K562 (cell line): ENCODE results near the gene MACROD2. TPM values are rescaled to one million over a fixed set of nuclear protein-coding genes. Genes with fewer than 3 reads are reported as not detected.

Experiments used
- ATAC-seq: fragments of 200-7000 bp; cut with Tn5 transposase; 3 replicates; pipeline ENCODE4 v1.9.1; 2020; ENCODE audit warnings: moderate library complexity
- BruUV-seq: library from RNA; stranded (reverse); fragments of 400-500 nt; replicated peaks from 2 replicates; lab custom pipeline; 2021; lab: Mats Ljungman, UMichigan
- CTCF ChIA-PET: fragments of 300-600 bp; formaldehyde crosslinking; extraction: SDS; loops from one replicate; lab custom pipeline; 2021; ENCODE audit warnings: low intra/inter-chr PET ratio; lab: Yijun Ruan, JAX
- POLR2A ChIA-PET: fragments of 300-600, 350-650 bp; sonication (Branson Sonifier 250); formaldehyde crosslinking; extraction: SDS; loops from one replicate; lab custom pipeline; 2021; ENCODE audit warnings: antibody characterized with exemption, inconsistent platforms; lab: Yijun Ruan, JAX
- DNase-seq, 4 experiments: peaks; one replicate each; pipeline versions ENCODE4 v3.0.0 to v3.0.0-alpha.2; 2011 to 2018; ENCODE audit warnings: low spot score in 3 of 4, mixed read lengths in 3 of 4; ENCODE audit errors: extremely low read depth in 1 of 4
- FAIRE-seq: peaks from 2 replicates; lab custom pipeline; 2011; peaks lifted over from hg19 to GRCh38; lab: Jason Lieb, UNC
- H2AFZ ChIP-seq: 2 replicates; pipeline ENCODE4 v1.6.0; 2011; ENCODE audit warnings: low read depth, low read length, control low read depth, inconsistent platforms
- H3K27ac ChIP-seq: fragments of 200-600 bp; 3 replicates; pipeline ENCODE4 v1.8.0; 2011; ENCODE audit warnings: low read depth, mild to moderate bottlenecking, control low read depth, inconsistent platforms, low read length, moderate library complexity, mixed read lengths; ENCODE audit errors: extremely low read depth
- H3K27me3 ChIP-seq, 2 experiments: fragments of 300-600 bp in 1 of 2; 2 replicates in 1 of 2; 3 replicates in 1 of 2; pipeline versions ENCODE4 v1.6.0 to v1.8.0; 2011; ENCODE audit warnings: inconsistent platforms in 2 of 2, low read length in 2 of 2, mild to moderate bottlenecking in 1 of 2, mixed read lengths in 1 of 2, moderate library complexity in 1 of 2; ENCODE audit not compliant: control insufficient read depth in 2 of 2, insufficient read depth in 2 of 2
- H3K36me3 ChIP-seq: fragments of 300-600 bp; 3 replicates; pipeline ENCODE4 v1.8.0; 2011; ENCODE audit warnings: mild to moderate bottlenecking, low read length, inconsistent platforms; ENCODE audit not compliant: control insufficient read depth, insufficient read depth
- H3K4me1 ChIP-seq, 2 experiments: fragments of 200-600 bp in 1 of 2; replicated peaks in 1 of 2; 2 replicates in 1 of 2; 3 replicates in 1 of 2; pipeline versions ENCODE4 v1.5.1 to v1.8.0; 2011; ENCODE audit warnings: inconsistent platforms in 2 of 2, low read length in 2 of 2, mild to moderate bottlenecking in 1 of 2, mixed read lengths in 1 of 2, moderate library complexity in 1 of 2; ENCODE audit not compliant: control insufficient read depth in 2 of 2, insufficient read depth in 2 of 2
- H3K4me2 ChIP-seq: 2 replicates; pipeline ENCODE4 v1.6.1; 2011; ENCODE audit warnings: low read length, control low read depth, inconsistent platforms, mixed read lengths; ENCODE audit not compliant: insufficient read depth
- H3K4me3 ChIP-seq: fragments of 200-600 bp; sonication (generic), shearing (Covaris generic); 2 replicates; pipeline ENCODE4 v1.5.1; 2016; ENCODE audit warnings: control low read depth, inconsistent platforms
- H3K79me2 ChIP-seq: fragments of 200-600 bp; 3 replicates; pipeline ENCODE4 v1.8.0; 2011; ENCODE audit warnings: low read length, inconsistent platforms; ENCODE audit not compliant: control insufficient read depth, insufficient read depth
- H3K9ac ChIP-seq, 2 experiments: 2 replicates each; pipeline versions ENCODE4 v1.6.0 to v1.6.1; 2011; ENCODE audit warnings: low read depth in 2 of 2, low read length in 2 of 2, control low read depth in 1 of 2, inconsistent platforms in 1 of 2, mild to moderate bottlenecking in 1 of 2, mixed read lengths in 1 of 2; ENCODE audit not compliant: insufficient read depth in 1 of 2
- H3K9me1 ChIP-seq: one replicate; pipeline ENCODE4 v1.6.0; 2011; ENCODE audit warnings: inconsistent platforms, mild to moderate bottlenecking, low read length, moderate library complexity; ENCODE audit not compliant: control insufficient read depth, insufficient read depth
- H3K9me3 ChIP-seq: replicated peaks from 2 replicates; pipeline ENCODE4 v1.5.1; 2011; ENCODE audit warnings: low read depth, low read length, inconsistent platforms; ENCODE audit not compliant: control insufficient read depth, insufficient read depth
- H4K20me1 ChIP-seq: replicated peaks from 2 replicates; pipeline ENCODE4 v1.6.1; 2011; ENCODE audit warnings: low read length, inconsistent platforms, mixed read lengths; ENCODE audit not compliant: control insufficient read depth, insufficient read depth
- GATAD2B ChIP-seq: fragments of 450-650 bp; IDR thresholded peaks from 2 replicates; pipeline ENCODE4 v1.6.1; 2017; ENCODE audit warnings: mild to moderate bottlenecking, borderline replicate concordance
- GTF3C2 ChIP-seq: IDR thresholded peaks from 3 replicates; pipeline ENCODE4 v1.6.1; 2011; ENCODE audit warnings: borderline replicate concordance, mild to moderate bottlenecking, moderate library complexity; ENCODE audit not compliant: insufficient read length; ENCODE audit errors: extremely low read depth
- PATZ1 ChIP-seq: fragments of 250-450 bp; sonication (Bioruptor Pico); IDR thresholded peaks from 2 replicates; pipeline ENCODE4 v1.5.0; 2020; ENCODE audit warnings: mild to moderate bottlenecking, borderline replicate concordance
- POLR3G ChIP-seq: IDR thresholded peaks from 2 replicates; pipeline ENCODE4 v1.6.1; 2011; ENCODE audit not compliant: insufficient read length, insufficient replicate concordance; ENCODE audit errors: extremely low read depth
- SREBF2 ChIP-seq: sonication (generic); formaldehyde crosslinking; IDR thresholded peaks from 2 replicates; pipeline ENCODE4 v1.4.0; 2020; ENCODE audit warnings: mild to moderate bottlenecking, missing genetic modification reagents
- THAP7 ChIP-seq: fragments of 250-450 bp; sonication (Bioruptor Pico); IDR thresholded peaks from 2 replicates; pipeline ENCODE4 v1.5.0; 2021
- ZNF354B ChIP-seq: fragments of 250-450 bp; sonication (Bioruptor Pico); IDR thresholded peaks from 2 replicates; pipeline ENCODE4 v1.4.0; 2020
- WGBS: fragments of 100-300 bp; shearing (Covaris generic); methylation state at CpG from one replicate; pipeline ENCODE4 v1.1.6; 2016; ENCODE audit warnings: low coverage, mixed read lengths; ENCODE audit not compliant: insufficient coverage; ENCODE audit errors: missing lambda C conversion rate; 5-methylcytosine and 5-hydroxymethylcytosine counted together
- in situ Hi-C: fragments of 300-500 bp; cut with MboI; formaldehyde crosslinking; loops from 4 replicates; pipeline ENCODE4 v1.15.0; 2018; ENCODE audit warnings: inconsistent platforms, mixed read lengths
- intact Hi-C: fragments of 100-400 bp; cut with micrococcal nuclease; formaldehyde crosslinking; loops from 2 replicates; pipeline ENCODE4 v1.14.2; 2022
- polyA plus RNA-seq, 8 experiments: library from polyadenylated mRNA; depleted of rRNA in 4 of 8; stranded (reverse) in 5 of 8; unstranded in 3 of 8; fragments of >200 nt; fragmentation: Nextera tagmentation in 2 of 8; fragmentation: Illumina TruSeq in 1 of 8; extraction: Ambion mirVana in 2 of 8; extraction: Trizol in 1 of 8; gene quantifications; 2 replicates each; pipeline versions ENCODE4 v1.2.1 to v1.2.3, GENCODE V29; 2011 to 2014; ENCODE audit warnings: inconsistent platforms in 1 of 8, missing spikeins in 1 of 8
- total RNA-seq, 7 experiments: library from RNA; depleted of rRNA in 6 of 7; stranded (reverse); fragments of >200 nt in 6 of 7; fragmentation: Illumina TruSeq in 2 of 7; extraction: Trizol in 2 of 7; gene quantifications; 2 replicates each; pipeline versions ENCODE4 v1.2.1 to v1.2.3, GENCODE V29; 2011 to 2021; ENCODE audit warnings: low replicate concordance in 1 of 7

Gene MACROD2
- total and polyA plus RNA-seq, 9 of the 15 experiments (the other 6 are each of a cell fraction or from before 2014, with no cell fraction given), result not detected

- no peaks in the 10 kb centered on the region for H3K9me3 ChIP-seq
- TF ChIP-seq ZNF354B (CRISPR knock-in tag), result no peak
- no peak for TF ChIP-seq GATAD2B
- no peak for TF ChIP-seq SREBF2 (CRISPR knock-in tag)
- no peak for TF ChIP-seq PATZ1
- TF ChIP-seq POLR3G, result no peak
- TF ChIP-seq THAP7 (CRISPR knock-in tag), result no peak
- no peak for TF ChIP-seq GTF3C2
- TF ChIP-seq, all 486 proteins: peak for 0
- FAIRE-seq (no peak), DNase-seq (no peak), ATAC-seq (no peak)
- no peak overlapping the region for H3K27ac ChIP-seq
- no peaks in the 10 kb centered on the region for H3K9me1 ChIP-seq
- H3K4me3 ChIP-seq, result no peak overlapping the region
- no peaks in the 10 kb centered on the region for H3K79me2 ChIP-seq
- intact Hi-C loops, result no loop called here
- H3K27me3 ChIP-seq, result no peaks in the 10 kb centered on the region
- no peak overlapping the region for H3K4me2 ChIP-seq
- in situ Hi-C loops, result no loop called here
- no peak overlapping the region for H2AFZ ChIP-seq
- H3K9ac ChIP-seq, result no peak overlapping the region
- 0% methylated on average over 4 of the region's 4 CpGs for WGBS
- ChIA-PET CTCF (no interaction called here), POLR2A (no interaction called here)
- no peaks in the 10 kb centered on the region for H4K20me1 ChIP-seq
- no peaks in the 10 kb centered on the region for H3K36me3 ChIP-seq
- H3K4me1 ChIP-seq, result no peaks in the 10 kb centered on the region
- BruUV-seq, result no TSS peak
These were observed 1624.0 kb downstream of the MACROD2 start for GRCh38 chr20:15619341-15619740.
